OCI-LY7 (cell line): ENCODE data around the gene CALN1. TPM values are rescaled to one million over a fixed set of nuclear protein-coding genes. Genes with fewer than 3 reads are reported as not detected.
A peak's percentile ranks its signal among the peaks of the same experiment; 100 is the strongest.

Experiments used
- BruUV-seq: library from RNA; stranded (reverse); fragments of 400-500 nt; replicated peaks from 2 replicates; lab custom pipeline; 2021; lab: Mats Ljungman, UMichigan
- CTCF ChIA-PET: fragments of 300-600 bp; sonication (Branson Sonifier 250); formaldehyde crosslinking; loops from one replicate; lab custom pipeline; 2022; ENCODE audit warnings: antibody characterized with exemption; ENCODE audit not compliant: unreplicated experiment; lab: Charles Lee
- POLR2A ChIA-PET: fragments of 300-600 bp; sonication (Branson Sonifier 250); formaldehyde crosslinking; loops from one replicate; lab custom pipeline; 2022; ENCODE audit warnings: antibody characterized with exemption; lab: Charles Lee
- DNase-seq: peaks from one replicate; pipeline ENCODE4 v3.0.0-alpha.2; 2015; ENCODE audit warnings: low spot score
- H2AFZ ChIP-seq: fragments of 200-600 bp; sonication (generic), shearing (Covaris generic); 2 replicates; pipeline ENCODE4 v1.6.1; 2014; ENCODE audit warnings: mild to moderate bottlenecking, antibody characterized with exemption, low read length, moderate library complexity
- H3K27ac ChIP-seq: fragments of 200-600 bp; sonication (generic); 2 replicates; pipeline ENCODE4 v1.5.1; 2014; ENCODE audit warnings: mixed run types, low read depth, mild to moderate bottlenecking, moderate library complexity, low read length, inconsistent platforms; ENCODE audit not compliant: poor library complexity, severe bottlenecking
- H3K36me3 ChIP-seq: fragments of 200-600 bp; sonication (generic); 2 replicates; pipeline ENCODE4 v1.6.1; 2014; ENCODE audit warnings: mild to moderate bottlenecking, antibody characterized with exemption, low read length, moderate library complexity, mixed read lengths; ENCODE audit not compliant: insufficient read depth
- H3K4me1 ChIP-seq: fragments of 200-600 bp; sonication (generic); 2 replicates; pipeline ENCODE4 v1.5.1; 2014; ENCODE audit warnings: mild to moderate bottlenecking, low read length; ENCODE audit not compliant: insufficient read depth, poor library complexity, severe bottlenecking
- H3K4me2 ChIP-seq: fragments of 200-600 bp; sonication (generic); 2 replicates; pipeline ENCODE4 v1.6.1; 2014; ENCODE audit warnings: mild to moderate bottlenecking, low read length
- H3K4me3 ChIP-seq: fragments of 200-600 bp; sonication (generic); 2 replicates; pipeline ENCODE4 v1.5.1; 2014; ENCODE audit warnings: mild to moderate bottlenecking, low read depth, low read length; ENCODE audit not compliant: poor library complexity, severe bottlenecking
- H3K79me2 ChIP-seq: fragments of 200-600 bp; sonication (generic); 2 replicates; pipeline ENCODE4 v1.6.1; 2016; ENCODE audit warnings: low read depth, mild to moderate bottlenecking, low read length, moderate library complexity, mixed read lengths; ENCODE audit not compliant: insufficient read depth
- H3K9me2 ChIP-seq: fragments of 200-600 bp; sonication (generic); 2 replicates; pipeline ENCODE4 v1.6.1; 2016; ENCODE audit warnings: mild to moderate bottlenecking, low read length, mixed read lengths; ENCODE audit not compliant: insufficient read depth
- H3K9me3 ChIP-seq: fragments of 200-600 bp; sonication (generic); 2 replicates; pipeline ENCODE4 v1.6.1; 2014; ENCODE audit warnings: mild to moderate bottlenecking, mixed run types, low read length, mixed read lengths
- H4K20me1 ChIP-seq: fragments of 200-600 bp; sonication (generic); 2 replicates; pipeline ENCODE4 v1.6.1; 2014; ENCODE audit warnings: mild to moderate bottlenecking, antibody characterized with exemption, low read length, moderate library complexity, mixed read lengths; ENCODE audit not compliant: insufficient read depth
- EZH2phosphoT487 ChIP-seq: fragments of 200-600 bp; sonication (generic); IDR thresholded peaks from 2 replicates; pipeline ENCODE4 v1.6.1; 2018; ENCODE audit warnings: low read depth, borderline replicate concordance, mild to moderate bottlenecking, mixed run types, antibody characterized with exemption, low read length, moderate library complexity, mixed read lengths
- intact Hi-C: fragments of 100-400 bp; cut with micrococcal nuclease; formaldehyde crosslinking; loops from one replicate; pipeline ENCODE4 v1.10.0; 2022; ENCODE audit not compliant: unreplicated experiment
- total RNA-seq, 2 experiments: library from RNA; depleted of rRNA in 1 of 2; stranded (reverse); fragments of >200 nt in 1 of 2; shearing (Covaris generic) in 1 of 2; gene quantifications; 2 replicates each; pipeline ENCODE4 v1.2.3, GENCODE V29; 2014 to 2022
- TF ChIP-seq, protein P1 (sequence below): fragments of 200-600 bp; sonication (generic); conservative IDR thresholded peaks from 2 replicates; pipeline ENCODE4 v1.5.1; 2014; ENCODE audit warnings: mild to moderate bottlenecking, antibody characterized with exemption, low read length, moderate library complexity, mixed read lengths

The CALN1 gene
- total RNA-seq, 2 experiments from 2014 or later = not detected

DNA sequence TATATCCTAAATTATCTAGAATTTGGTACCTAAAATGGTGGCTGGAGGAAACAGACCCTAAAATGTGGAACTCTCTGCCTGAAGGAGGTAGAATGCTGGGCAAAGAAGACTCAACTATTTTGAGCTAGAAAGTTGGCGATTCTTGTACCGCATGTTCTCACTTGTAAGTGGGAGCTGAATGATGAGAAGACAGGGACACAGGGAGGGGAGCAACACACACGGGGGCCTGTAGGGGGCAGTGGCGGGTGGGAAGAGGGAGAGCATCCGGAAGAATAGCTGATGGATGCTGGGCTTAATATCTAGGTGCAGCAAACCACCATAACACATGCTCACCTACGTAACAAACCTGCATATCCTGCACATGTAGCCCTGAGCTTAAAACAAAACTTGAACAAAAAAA is 250.6 kb downstream of the CALN1 start:
- H4K20me1 ChIP-seq = no peaks in the 10 kb centered on the region
- no peaks in the 10 kb centered on the region for H3K79me2 ChIP-seq
- ChIA-PET CTCF (interaction anchor here (0.5 to 1.2 kb wide), 3 partner anchors 25 to 986 kb away, joined by 3 to 7 read pairs (median 4); no protein-coding TSS in a partner anchor), POLR2A (interaction anchor here (0.5 to 1.3 kb wide), 2 partner anchors 39 to 213 kb away, joined by 3 to 4 read pairs; no protein-coding TSS in a partner anchor)
- TF ChIP-seq, protein P1, sequence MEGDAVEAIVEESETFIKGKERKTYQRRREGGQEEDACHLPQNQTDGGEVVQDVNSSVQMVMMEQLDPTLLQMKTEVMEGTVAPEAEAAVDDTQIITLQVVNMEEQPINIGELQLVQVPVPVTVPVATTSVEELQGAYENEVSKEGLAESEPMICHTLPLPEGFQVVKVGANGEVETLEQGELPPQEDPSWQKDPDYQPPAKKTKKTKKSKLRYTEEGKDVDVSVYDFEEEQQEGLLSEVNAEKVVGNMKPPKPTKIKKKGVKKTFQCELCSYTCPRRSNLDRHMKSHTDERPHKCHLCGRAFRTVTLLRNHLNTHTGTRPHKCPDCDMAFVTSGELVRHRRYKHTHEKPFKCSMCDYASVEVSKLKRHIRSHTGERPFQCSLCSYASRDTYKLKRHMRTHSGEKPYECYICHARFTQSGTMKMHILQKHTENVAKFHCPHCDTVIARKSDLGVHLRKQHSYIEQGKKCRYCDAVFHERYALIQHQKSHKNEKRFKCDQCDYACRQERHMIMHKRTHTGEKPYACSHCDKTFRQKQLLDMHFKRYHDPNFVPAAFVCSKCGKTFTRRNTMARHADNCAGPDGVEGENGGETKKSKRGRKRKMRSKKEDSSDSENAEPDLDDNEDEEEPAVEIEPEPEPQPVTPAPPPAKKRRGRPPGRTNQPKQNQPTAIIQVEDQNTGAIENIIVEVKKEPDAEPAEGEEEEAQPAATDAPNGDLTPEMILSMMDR = peak; percentile 59
- no peak for TF ChIP-seq EZH2phosphoT487
- no peak overlapping the region for H3K4me3 ChIP-seq
- intact Hi-C loops = no loop called here
- H3K4me2 ChIP-seq = no peak overlapping the region
- H3K27ac ChIP-seq = no peak overlapping the region
- no peaks in the 10 kb centered on the region for H3K9me2 ChIP-seq
- BruUV-seq = no TSS peak
- H3K4me1 ChIP-seq = no peaks in the 10 kb centered on the region
- no peaks in the 10 kb centered on the region for H3K9me3 ChIP-seq
- H2AFZ ChIP-seq = no peak overlapping the region
- H3K36me3 ChIP-seq = no peaks in the 10 kb centered on the region
- no peak for DNase-seq

DNA sequence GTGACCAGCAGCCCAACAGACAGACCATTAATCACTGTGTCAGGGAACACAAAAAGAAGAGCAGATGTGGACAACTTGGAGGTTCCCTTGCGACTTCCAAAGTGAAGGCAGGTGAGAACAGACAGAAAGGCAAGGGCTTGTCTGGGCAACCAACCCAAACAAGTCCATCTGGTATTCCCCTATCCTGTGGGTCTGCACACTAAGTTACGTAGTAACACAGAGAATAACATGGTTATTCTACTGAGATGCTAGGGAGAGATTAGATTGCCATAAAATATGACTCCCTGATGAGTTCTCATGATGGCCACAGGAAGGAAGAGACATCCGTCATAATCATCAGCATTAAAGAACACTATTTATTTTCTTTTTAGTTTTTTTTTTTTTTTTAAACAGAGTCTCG is 252.2 kb downstream of the CALN1 start:
- no TSS peak for BruUV-seq
- H3K4me1 ChIP-seq = no peaks in the 10 kb centered on the region
- no peak overlapping the region for H3K4me2 ChIP-seq
- intact Hi-C loops = no loop called here
- POLR2A ChIA-PET = no interaction called here
- TF ChIP-seq, protein P1 = no peak
- TF ChIP-seq EZH2phosphoT487 = no peak
- H2AFZ ChIP-seq = no peak overlapping the region
- DNase-seq = no peak
- H3K9me2 ChIP-seq = no peaks in the 10 kb centered on the region
- H3K4me3 ChIP-seq = no peak overlapping the region
- H3K27ac ChIP-seq = no peak overlapping the region
- H3K9me3 ChIP-seq = no peaks in the 10 kb centered on the region
- H3K36me3 ChIP-seq = no peaks in the 10 kb centered on the region
- CTCF ChIA-PET = no interaction called here
- H3K79me2 ChIP-seq = no peaks in the 10 kb centered on the region
- no peaks in the 10 kb centered on the region for H4K20me1 ChIP-seq

- Histone ChIP-seq H3K4me2 (no peak overlapping the region), H4K20me1 (no peaks in the 10 kb centered on the region), H3K9me2 (no peaks in the 10 kb centered on the region), H3K79me2 (no peaks in the 10 kb centered on the region), H3K4me1 (no peaks in the 10 kb centered on the region), H3K9me3 (no peaks in the 10 kb centered on the region), H2AFZ (no peak overlapping the region), H3K36me3 (no peaks in the 10 kb centered on the region), H3K4me3 (no peak overlapping the region), H3K27ac (no peak overlapping the region)
- DNase-seq = no peak
- no TSS peak for BruUV-seq
- intact Hi-C loops = no loop called here
- no peak for TF ChIP-seq EZH2phosphoT487
- TF ChIP-seq, protein P1 = no peak
- POLR2A ChIA-PET = no interaction called here
- CTCF ChIA-PET = no interaction called here
These were observed 255.5 kb downstream of the CALN1 start for GRCh38 chr7:72156671-72157070.
